Measurements from ENCODE around the gene DTNBP1.

The DTNBP1 gene

DNA sequence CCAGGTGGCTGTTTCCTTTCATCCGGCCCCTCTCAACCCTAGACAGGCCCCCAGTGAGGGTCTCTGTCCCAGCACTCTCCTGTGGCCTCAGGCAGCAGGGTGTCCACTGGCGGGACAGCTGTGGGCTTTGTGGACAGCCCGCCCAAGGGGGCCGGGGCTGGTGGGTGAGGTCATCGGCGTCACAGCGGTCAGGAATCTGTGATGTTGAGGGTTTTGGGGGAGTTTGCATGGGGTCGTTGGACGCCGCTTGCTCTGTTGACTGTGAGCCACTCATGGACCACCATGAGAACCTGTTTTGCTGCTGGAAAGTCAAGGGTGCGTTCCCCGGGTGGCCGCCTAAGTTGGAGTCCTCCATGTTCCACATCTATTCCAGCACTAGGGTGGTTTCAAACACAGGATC, 146.4 kb downstream of the DTNBP1 start:
- no peak overlapping the region for H3K27ac ChIP-seq
- peaks cover 100% of the 10 kb centered on the region for H3K36me3 ChIP-seq

DNA sequence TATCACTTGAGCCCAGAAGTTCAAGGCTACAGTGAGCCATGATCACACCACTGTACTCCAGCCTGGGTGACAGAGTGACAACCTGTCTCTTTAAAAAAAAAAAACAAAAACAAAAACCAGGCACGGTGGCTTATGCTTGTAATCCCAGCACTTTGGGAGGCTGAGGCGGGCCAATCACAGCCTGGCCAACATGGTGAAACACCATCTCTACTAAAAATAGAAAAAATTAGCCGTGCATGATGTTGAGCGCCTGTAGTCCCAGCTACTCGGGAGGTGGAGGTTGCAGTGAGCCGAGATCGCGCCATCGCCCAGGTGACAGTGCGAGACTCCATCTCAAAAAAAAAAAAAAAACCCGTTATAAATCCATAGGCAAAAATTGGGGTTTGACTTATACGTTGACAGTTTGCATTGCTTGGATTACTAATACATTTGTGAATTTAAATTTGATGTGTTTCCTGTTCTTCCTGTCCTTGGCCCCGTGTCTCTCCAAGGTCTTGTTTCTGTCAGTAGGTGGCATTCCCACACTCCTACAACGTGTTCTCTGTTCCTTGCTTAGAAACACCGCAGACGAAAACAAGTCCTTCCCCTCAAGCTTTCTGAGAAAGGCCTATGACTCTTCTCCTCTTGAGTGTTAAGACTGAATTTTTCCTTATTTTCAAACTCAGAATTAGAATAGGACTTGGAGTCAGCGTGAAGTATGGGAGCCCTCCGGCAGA, 147.0 kb downstream of the DTNBP1 start:
- peaks cover 93% of the 10 kb centered on the region for H4K20me1 ChIP-seq
- H3K9ac ChIP-seq = no peak overlapping the region
- H3K4me3 ChIP-seq = no peak overlapping the region
- no peaks in the 10 kb centered on the region for H3K9me3 ChIP-seq
- no peak overlapping the region for H3K4me2 ChIP-seq
- no peak for TF ChIP-seq Cebpa-rat (IDR thresholded peaks at IDR 0.05)
- H3K4me1 ChIP-seq = peaks cover 10% of the 10 kb centered on the region
- peaks cover 100% of the 10 kb centered on the region for H3K36me3 ChIP-seq
- H3K27me3 ChIP-seq = no peaks in the 10 kb centered on the region
- 0 out of 2 replicates have a peak overlapping the region, but pooled peaks have one; percentile 6 for H3K27ac ChIP-seq

More for the DNA sequence above, 146.4 kb downstream of the DTNBP1 start:
- no peak for TF ChIP-seq Cebpa-rat (IDR thresholded peaks at IDR 0.05)
- H3K4me1 ChIP-seq = peaks cover 10% of the 10 kb centered on the region
- H3K9ac ChIP-seq = no peak overlapping the region
- H3K4me3 ChIP-seq = no peak overlapping the region
- no peaks in the 10 kb centered on the region for H3K9me3 ChIP-seq
- H4K20me1 ChIP-seq = peaks cover 92% of the 10 kb centered on the region
- H3K4me2 ChIP-seq = no peak overlapping the region
- H3K27me3 ChIP-seq = no peaks in the 10 kb centered on the region

- TF ChIP-seq Cebpa-rat (IDR thresholded peaks at IDR 0.05) = no peak
- Histone ChIP-seq H4K20me1 (peaks cover 94% of the 10 kb centered on the region), H3K4me2 (no peak overlapping the region), H3K4me1 (peaks cover 10% of the 10 kb centered on the region), H3K9me3 (no peaks in the 10 kb centered on the region), H3K27ac (peak overlapping the region; percentile 6; the same call in 1 of the 2 replicates), H3K36me3 (peaks cover 100% of the 10 kb centered on the region), H3K27me3 (no peaks in the 10 kb centered on the region), H3K9ac (no peak overlapping the region), H3K4me3 (no peak overlapping the region)
Measured at GRCh38 chr6:15515226-15515625, 147.6 kb downstream of the DTNBP1 start.

GRCh38 chr6:15513801-15514711, 148.8 kb downstream of the DTNBP1 start:
- H3K9ac ChIP-seq = no peak overlapping the region

DNA sequence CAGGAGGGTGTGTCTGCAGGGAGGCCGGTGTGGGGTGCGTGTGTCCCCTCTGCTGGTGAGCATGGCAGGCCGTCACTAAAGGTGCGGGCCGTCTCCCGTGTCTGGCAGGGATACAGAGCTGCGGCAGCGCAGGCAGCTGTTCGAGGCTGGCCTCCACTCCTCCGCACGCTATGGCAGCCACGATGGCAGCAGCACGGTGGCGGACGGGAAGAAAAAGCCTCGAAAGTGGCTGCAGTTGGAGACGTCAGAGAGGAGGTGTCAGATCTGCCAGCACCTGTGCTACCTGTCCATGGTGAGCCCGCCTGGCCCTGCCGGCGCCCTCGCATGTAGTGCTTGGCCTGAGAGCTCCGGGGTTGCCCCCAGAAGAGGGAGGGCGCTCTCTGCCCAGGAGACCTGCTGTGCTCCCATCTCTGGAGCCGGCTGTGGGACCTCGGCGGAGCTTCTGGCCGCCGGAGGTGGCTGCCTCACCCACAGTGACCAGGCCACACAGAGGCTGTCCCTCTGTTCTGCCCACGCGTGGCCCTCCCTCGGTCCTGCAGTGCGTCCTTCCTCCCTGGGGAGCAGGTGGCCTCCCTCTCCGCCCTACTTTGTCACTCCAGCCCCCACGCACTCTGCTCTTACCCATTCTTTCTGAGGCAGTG, 149.6 kb downstream of the DTNBP1 start:
- H3K27me3 ChIP-seq = no peaks in the 10 kb centered on the region
- TF ChIP-seq Cebpa-rat (IDR thresholded peaks at IDR 0.05) = no peak
- peaks cover 10% of the 10 kb centered on the region for H3K4me1 ChIP-seq
- no peak overlapping the region for H3K9ac ChIP-seq
- no peak overlapping the region for H3K4me2 ChIP-seq
- peaks cover 96% of the 10 kb centered on the region for H4K20me1 ChIP-seq
- no peak overlapping the region for H3K4me3 ChIP-seq
- no peak overlapping the region for H3K27ac ChIP-seq
- peaks cover 99% of the 10 kb centered on the region for H3K36me3 ChIP-seq
- H3K9me3 ChIP-seq = no peaks in the 10 kb centered on the region

More at GRCh38 chr6:15513801-15514711, 148.8 kb downstream of the DTNBP1 start:
- Histone ChIP-seq H3K9me3 (no peaks in the 10 kb centered on the region), H3K36me3 (peaks cover 99% of the 10 kb centered on the region), H4K20me1 (peaks cover 96% of the 10 kb centered on the region), H3K27me3 (no peaks in the 10 kb centered on the region), H3K4me2 (no peak overlapping the region), H3K27ac (peak overlapping the region; percentile 44), H3K4me1 (peaks cover 10% of the 10 kb centered on the region), H3K4me3 (no peak overlapping the region)
- TF ChIP-seq Cebpa-rat (IDR thresholded peaks at IDR 0.05) = no peak

DNA sequence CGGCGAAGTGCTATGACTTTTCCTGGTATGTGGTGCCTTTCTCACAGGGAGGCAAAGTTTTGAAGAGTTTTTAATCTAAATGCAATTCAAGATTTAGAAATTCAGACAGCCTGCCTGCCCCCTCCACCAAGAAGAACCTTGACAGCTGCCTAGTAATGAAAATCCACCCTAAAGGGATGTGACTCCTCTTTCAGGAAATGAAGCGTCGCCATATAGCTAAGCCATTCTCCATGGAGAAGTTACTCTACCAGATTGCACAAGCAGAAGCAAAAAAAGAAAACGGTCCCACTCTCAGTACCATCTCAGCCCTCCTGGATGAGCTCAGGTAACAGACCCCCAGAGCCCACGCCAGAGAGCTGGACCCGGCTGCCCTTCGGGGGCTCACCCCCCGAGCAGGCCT, 150.1 kb downstream of the DTNBP1 start:
- H3K9me3 ChIP-seq = no peaks in the 10 kb centered on the region
- no peak for TF ChIP-seq Cebpa-rat (IDR thresholded peaks at IDR 0.05)
- no peak overlapping the region for H3K9ac ChIP-seq
- peaks cover 96% of the 10 kb centered on the region for H4K20me1 ChIP-seq
- no peak overlapping the region for H3K27ac ChIP-seq
- no peak overlapping the region for H3K4me2 ChIP-seq
- peaks cover 10% of the 10 kb centered on the region for H3K4me1 ChIP-seq
- H3K36me3 ChIP-seq = peaks cover 99% of the 10 kb centered on the region
- no peak overlapping the region for H3K4me3 ChIP-seq
- no peaks in the 10 kb centered on the region for H3K27me3 ChIP-seq

GRCh38 chr6:15512126-15512525, 150.7 kb downstream of the DTNBP1 start:
- Histone ChIP-seq H4K20me1 (peaks cover 96% of the 10 kb centered on the region), H3K4me2 (no peak overlapping the region), H3K36me3 (peaks cover 99% of the 10 kb centered on the region)

GRCh38 chr6:15511248-15512125, 151.3 kb downstream of the DTNBP1 start:
- H3K4me1 ChIP-seq = peaks cover 10% of the 10 kb centered on the region
- no peak overlapping the region for H3K4me2 ChIP-seq
- no peak for TF ChIP-seq Cebpa-rat (IDR thresholded peaks at IDR 0.05)
- H3K36me3 ChIP-seq = peaks cover 99% of the 10 kb centered on the region
- no peak overlapping the region for H3K4me3 ChIP-seq
- no peaks in the 10 kb centered on the region for H3K27me3 ChIP-seq
- no peak overlapping the region for H3K9ac ChIP-seq
- H4K20me1 ChIP-seq = peaks cover 100% of the 10 kb centered on the region
- no peak overlapping the region for H3K27ac ChIP-seq
- H3K9me3 ChIP-seq = no peaks in the 10 kb centered on the region

More at GRCh38 chr6:15512126-15512525, 150.7 kb downstream of the DTNBP1 start:
- Histone ChIP-seq H3K27me3 (no peaks in the 10 kb centered on the region), H3K27ac (no peak overlapping the region), H3K4me3 (no peak overlapping the region), H3K4me1 (peaks cover 10% of the 10 kb centered on the region), H3K9ac (no peak overlapping the region), H3K9me3 (no peaks in the 10 kb centered on the region)
- TF ChIP-seq Cebpa-rat (IDR thresholded peaks at IDR 0.05) = no peak

All from BLaER1 (cell line).